ENCODE measurements around the gene SMAD3. TPM values are rescaled to one million over a fixed set of nuclear protein-coding genes. Genes with fewer than 3 reads are reported as not detected.

SMAD3 gene
- total and polyA plus RNA-seq, 4 donors, result 4.0 to 12.2 (median 5.5) TPM

GRCh38 chr15:67114846-67115585 is 49.6 kb downstream of the SMAD3 start:
- H3K9ac ChIP-seq (ENCODE audit: low read depth in 1 of 2, low read length in 2 of 2), result no peak overlapping the region
- 64% methylated on average over 6 of the region's 6 CpGs for WGBS
- H3K4me3 ChIP-seq (ENCODE audit: low read depth in 1 of 3, low read length in 3 of 3), result no peak overlapping the region
- TF ChIP-seq RAD21 (IDR thresholded peaks at IDR 0.05) (no peak), YY1 (IDR thresholded peaks at IDR 0.05) (peak; percentile 24), HNF4A (conservative IDR thresholded peaks at IDR 0.05) (no peak)
- H3K27me3 ChIP-seq (ENCODE audit: control insufficient read depth in 4 of 4, insufficient read depth in 4 of 4, low read length in 3 of 4), result no peaks in the 10 kb centered on the region
- no peaks in the 10 kb centered on the region for H3K9me3 ChIP-seq (ENCODE audit: control insufficient read depth in 4 of 4, low read length in 3 of 4)
- H3K36me3 ChIP-seq (ENCODE audit: control insufficient read depth in 4 of 4, insufficient read depth in 3 of 4, low read depth in 1 of 4, low read length in 3 of 4), result no peaks in the 10 kb centered on the region
- H3K4me1 ChIP-seq (ENCODE audit: control insufficient read depth in 4 of 4, insufficient read depth in 4 of 4, low read length in 3 of 4), result peaks cover 11 to 48% (median 35%) of the 10 kb centered on the region in 4 donors
- no peak overlapping the region for H3K27ac ChIP-seq (ENCODE audit: low read depth in 1 of 2, low read length in 2 of 2)
- DNase-seq (ENCODE audit: low spot score), result no peak

GRCh38 chr15:67115586-67115969 is 50.2 kb downstream of the SMAD3 start:
- no peak overlapping the region for H3K4me3 ChIP-seq (ENCODE audit: low read depth in 1 of 3, low read length in 3 of 3)
- no peak overlapping the region for H3K9ac ChIP-seq (ENCODE audit: low read depth in 1 of 2, low read length in 2 of 2)
- H3K4me1 ChIP-seq (ENCODE audit: control insufficient read depth in 4 of 4, insufficient read depth in 4 of 4, low read length in 3 of 4), result peaks cover 11 to 50% (median 40%) of the 10 kb centered on the region in 4 donors
- whole genome bisulfite sequencing, result 90% methylated on average over 1 of the region's 1 CpG
- TF ChIP-seq ATF3 (IDR thresholded peaks at IDR 0.05) (no peak), FOXA1 (IDR thresholded peaks at IDR 0.05) (no peak), RXRA (IDR thresholded peaks at IDR 0.05) (no peak)
- TF ChIP-seq, protein P1, sequence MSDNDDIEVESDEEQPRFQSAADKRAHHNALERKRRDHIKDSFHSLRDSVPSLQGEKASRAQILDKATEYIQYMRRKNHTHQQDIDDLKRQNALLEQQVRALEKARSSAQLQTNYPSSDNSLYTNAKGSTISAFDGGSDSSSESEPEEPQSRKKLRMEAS (IDR thresholded peaks at IDR 0.05), result no peak
- TF ChIP-seq, protein P2, sequence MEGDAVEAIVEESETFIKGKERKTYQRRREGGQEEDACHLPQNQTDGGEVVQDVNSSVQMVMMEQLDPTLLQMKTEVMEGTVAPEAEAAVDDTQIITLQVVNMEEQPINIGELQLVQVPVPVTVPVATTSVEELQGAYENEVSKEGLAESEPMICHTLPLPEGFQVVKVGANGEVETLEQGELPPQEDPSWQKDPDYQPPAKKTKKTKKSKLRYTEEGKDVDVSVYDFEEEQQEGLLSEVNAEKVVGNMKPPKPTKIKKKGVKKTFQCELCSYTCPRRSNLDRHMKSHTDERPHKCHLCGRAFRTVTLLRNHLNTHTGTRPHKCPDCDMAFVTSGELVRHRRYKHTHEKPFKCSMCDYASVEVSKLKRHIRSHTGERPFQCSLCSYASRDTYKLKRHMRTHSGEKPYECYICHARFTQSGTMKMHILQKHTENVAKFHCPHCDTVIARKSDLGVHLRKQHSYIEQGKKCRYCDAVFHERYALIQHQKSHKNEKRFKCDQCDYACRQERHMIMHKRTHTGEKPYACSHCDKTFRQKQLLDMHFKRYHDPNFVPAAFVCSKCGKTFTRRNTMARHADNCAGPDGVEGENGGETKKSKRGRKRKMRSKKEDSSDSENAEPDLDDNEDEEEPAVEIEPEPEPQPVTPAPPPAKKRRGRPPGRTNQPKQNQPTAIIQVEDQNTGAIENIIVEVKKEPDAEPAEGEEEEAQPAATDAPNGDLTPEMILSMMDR (IDR thresholded peaks at IDR 0.05; ENCODE audit: low read depth, low read length, missing input control), result no peak
- no peak overlapping the region for H3K27ac ChIP-seq (ENCODE audit: low read depth in 1 of 2, low read length in 2 of 2)
- DNase-seq (ENCODE audit: low spot score), result no peak
- no peaks in the 10 kb centered on the region for H3K27me3 ChIP-seq (ENCODE audit: control insufficient read depth in 4 of 4, insufficient read depth in 4 of 4, low read length in 3 of 4)
- no peaks in the 10 kb centered on the region for H3K9me3 ChIP-seq (ENCODE audit: control insufficient read depth in 4 of 4, low read length in 3 of 4)
- no peaks in the 10 kb centered on the region for H3K36me3 ChIP-seq (ENCODE audit: control insufficient read depth in 4 of 4, insufficient read depth in 3 of 4, low read depth in 1 of 4, low read length in 3 of 4)

DNA sequence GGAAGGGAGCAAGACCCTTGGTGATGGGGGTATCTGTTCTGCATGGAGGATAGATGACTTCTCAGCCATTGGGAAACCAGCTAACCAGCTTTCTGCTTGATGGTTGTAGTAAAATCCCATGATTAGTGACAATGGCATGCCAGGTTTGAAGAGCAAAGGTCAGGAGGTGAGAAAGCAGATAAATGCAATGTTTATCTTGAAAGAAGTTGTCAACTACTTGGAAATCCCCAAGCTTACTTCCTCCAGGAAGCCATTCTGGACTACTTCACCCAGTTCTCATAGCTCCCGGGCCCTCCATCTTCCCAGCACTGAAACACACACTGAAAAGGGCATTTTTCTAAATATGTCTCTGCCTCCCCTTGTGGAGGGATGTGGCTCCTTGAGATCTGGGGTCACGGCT is 51.3 kb downstream of the SMAD3 start:
- no peak for DNase-seq (ENCODE audit: low spot score)
- peaks cover 11 to 50% (median 40%) of the 10 kb centered on the region in 4 donors for H3K4me1 ChIP-seq (ENCODE audit: control insufficient read depth in 4 of 4, insufficient read depth in 4 of 4, low read length in 3 of 4)
- H3K27me3 ChIP-seq (ENCODE audit: control insufficient read depth in 4 of 4, insufficient read depth in 4 of 4, low read length in 3 of 4), result no peaks in the 10 kb centered on the region
- H3K36me3 ChIP-seq (ENCODE audit: control insufficient read depth in 4 of 4, insufficient read depth in 3 of 4, low read depth in 1 of 4, low read length in 3 of 4), result no peaks in the 10 kb centered on the region
- 69% methylated on average over 2 of the region's 2 CpGs for WGBS
- no peak overlapping the region for H3K9ac ChIP-seq (ENCODE audit: low read depth in 1 of 2, low read length in 2 of 2)
- no peaks in the 10 kb centered on the region for H3K9me3 ChIP-seq (ENCODE audit: control insufficient read depth in 4 of 4, low read length in 3 of 4)
- no peak overlapping the region for H3K4me3 ChIP-seq (ENCODE audit: low read depth in 1 of 3, low read length in 3 of 3)
- peak overlapping the region; percentile 45 to 69 for H3K27ac ChIP-seq (ENCODE audit: low read depth in 1 of 2, low read length in 2 of 2)
- TF ChIP-seq, protein P1 (IDR thresholded peaks at IDR 0.05), result peak; percentile 67
- no peak for TF ChIP-seq SP1 (IDR thresholded peaks at IDR 0.05)
- TF ChIP-seq TAF1 (conservative IDR thresholded peaks at IDR 0.05), result no peak
- peak in 1 of 2 donors; percentile 26 for TF ChIP-seq RAD21 (IDR thresholded peaks at IDR 0.05)
- TF ChIP-seq ZBTB33 (IDR thresholded peaks at IDR 0.05), result no peak
- TF ChIP-seq HNF4G (IDR thresholded peaks at IDR 0.05), result no peak
- peak; percentile 50 for TF ChIP-seq YY1 (IDR thresholded peaks at IDR 0.05)
- no peak for TF ChIP-seq REST (IDR thresholded peaks at IDR 0.05)
- TF ChIP-seq RXRA (IDR thresholded peaks at IDR 0.05), result peak; percentile 29 to 72
- no peak for TF ChIP-seq ATF3 (IDR thresholded peaks at IDR 0.05)
- TF ChIP-seq NR2F2 (IDR thresholded peaks at IDR 0.05), result no peak
- peak in 1 of 2 donors; percentile 41 for TF ChIP-seq JUND (IDR thresholded peaks at IDR 0.05)
- TF ChIP-seq GABPA (IDR thresholded peaks at IDR 0.05 in 1 of 2, conservative IDR thresholded peaks at IDR 0.05 in 1 of 2), result no peak
- no peak for TF ChIP-seq FOXA1 (IDR thresholded peaks at IDR 0.05)
- TF ChIP-seq FOXA2 (IDR thresholded peaks at IDR 0.05), result no peak

Data from liver (tissue), 9 donors.